ENCODE results near the gene MTOR. TPM values are rescaled to one million over a fixed set of nuclear protein-coding genes. Genes with fewer than 3 reads are reported as not detected.
A peak's percentile ranks its signal among the peaks of the same experiment; 100 is the strongest.
"Not testable (repeated sequence)": the region's sequence is repeated elsewhere in the genome, so short reads cannot be mapped to it uniquely, and the experiment has no call there.

Gene MTOR
- total RNA-seq, 6 experiments from 2014 or later, result 25.1 to 35.3 (median 32.4) TPM

GRCh38 chr1:11100149-11100493, 162.2 kb downstream of the MTOR start:
- WGBS (ENCODE audit: insufficient coverage, low coverage, low lambda C conversion rate, missing lambda C conversion rate), result 32% methylated on average over 12 of the region's 13 CpGs

DNA sequence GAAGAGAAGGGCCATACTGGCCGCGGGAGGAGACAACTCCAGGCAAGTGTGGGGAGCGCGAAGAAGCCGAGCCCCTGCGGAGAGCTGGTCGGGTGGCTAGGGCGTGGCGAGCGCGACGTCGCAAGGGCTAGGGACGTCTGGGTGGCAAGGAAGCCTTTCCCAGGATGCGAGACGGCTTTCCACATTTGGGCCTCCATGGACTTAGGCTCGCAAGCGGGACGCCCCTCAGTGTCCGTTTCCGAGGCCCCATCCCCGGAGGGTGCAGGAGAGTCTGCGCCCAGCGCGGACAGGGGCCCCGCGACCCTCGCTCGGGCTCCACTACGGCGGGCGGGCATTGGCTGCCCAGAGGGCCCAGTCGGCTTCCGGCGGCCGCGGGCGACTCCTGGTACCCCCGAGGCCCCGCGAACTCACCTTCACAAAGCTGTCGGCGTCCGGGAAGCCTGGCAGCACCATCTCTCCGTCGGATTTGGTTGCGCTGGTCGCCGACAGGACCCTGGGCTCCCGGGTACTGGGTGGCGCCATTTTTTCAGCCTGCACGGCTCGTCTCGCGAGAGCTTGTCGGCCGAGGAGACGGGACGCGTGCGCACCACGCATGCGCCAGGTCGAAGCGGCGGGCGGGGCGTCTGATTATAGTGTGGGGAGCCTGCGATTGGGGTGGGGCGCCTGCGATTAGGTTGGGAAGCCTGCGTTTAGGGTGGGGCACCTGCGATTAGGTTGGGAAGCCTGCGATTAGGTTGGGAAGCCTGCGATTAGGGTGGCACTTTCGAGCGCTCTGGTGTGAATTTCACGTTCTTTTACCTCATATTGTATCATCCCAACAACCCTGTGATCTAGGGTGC, 162.8 kb downstream of the MTOR start, which contains the start of gene EXOSC10:
TSS of gene EXOSC10 (minus strand) at position 560 of the 839 bp plus-strand sequence. CDS start at position 522, 38 bp downstream.
- DNase-seq (peak; percentile 95), ATAC-seq (peak; percentile 96 to 99 (median 98))
- intact Hi-C loops (cut with DNase I), result no loop called here
- 2% methylated on average over 11 of the region's 78 CpGs for WGBS (ENCODE audit: insufficient coverage, low coverage, low lambda C conversion rate, missing lambda C conversion rate)
- Histone ChIP-seq H3K4me1 (peaks cover 0 to 15% (median 2%) of the 10 kb centered on the region in 4 donors), H3K27ac (peak within 1 kb of the TSS; percentile 56 to 74 (median 67)), H3K9me3 (no peaks in the 10 kb centered on the region), H3K4me3 (peak within 1 kb of the TSS; percentile 85 to 100 (median 99)), H3K36me3 (peaks cover 0 to 25% (median 7%) of the 10 kb centered on the region in 4 donors), H3K27me3 (no peaks in the 10 kb centered on the region)
- no peak for TF ChIP-seq CTCF (IDR thresholded peaks at IDR 0.05)
- no peak for TF ChIP-seq POLR2A (IDR thresholded peaks at IDR 0.05)

More at GRCh38 chr1:11100149-11100493, 162.2 kb downstream of the MTOR start:
- no peaks in the 10 kb centered on the region for H3K9me3 ChIP-seq
- peak overlapping the region; percentile 56 to 74 (median 67) for H3K27ac ChIP-seq
- H3K36me3 ChIP-seq, result peaks cover 0 to 19% (median 6%) of the 10 kb centered on the region in 4 donors
- no peak for DNase-seq
- peaks cover 0 to 15% (median 2%) of the 10 kb centered on the region in 4 donors for H3K4me1 ChIP-seq
- no peak for ATAC-seq
- intact Hi-C loops (cut with DNase I), result no loop called here
- TF ChIP-seq CTCF (IDR thresholded peaks at IDR 0.05) (no peak), POLR2A (IDR thresholded peaks at IDR 0.05) (no peak)
- H3K4me3 ChIP-seq, result peak overlapping the region; percentile 85 to 100 (median 99)
- H3K27me3 ChIP-seq, result no peaks in the 10 kb centered on the region

- no peak for DNase-seq
- ATAC-seq, result no peak
- H3K4me3 ChIP-seq, result peak overlapping the region; percentile 85 to 100 (median 99)
- H3K9me3 ChIP-seq, result no peaks in the 10 kb centered on the region
- intact Hi-C loops (cut with DNase I), result no loop called here
- no peaks in the 10 kb centered on the region for H3K27me3 ChIP-seq
- peaks cover 0 to 15% (median 2%) of the 10 kb centered on the region in 4 donors for H3K4me1 ChIP-seq
- peaks cover 0 to 31% (median 9%) of the 10 kb centered on the region in 4 donors for H3K36me3 ChIP-seq
- WGBS (ENCODE audit: insufficient coverage, low coverage, low lambda C conversion rate, missing lambda C conversion rate), result 10% methylated on average over 5 of the region's 5 CpGs
- peak overlapping the region; percentile 56 to 74 (median 67) for H3K27ac ChIP-seq
- TF ChIP-seq CTCF (IDR thresholded peaks at IDR 0.05) (no peak), POLR2A (IDR thresholded peaks at IDR 0.05) (no peak)
These were observed 163.4 kb downstream of the MTOR start for GRCh38 chr1:11098931-11099309.

- ATAC-seq; H3K4me3 ChIP-seq; DNase-seq; H3K4me1 ChIP-seq; H3K27me3 ChIP-seq; intact Hi-C loops (cut with DNase I); H3K27ac ChIP-seq; H3K9me3 ChIP-seq: not testable (repeated sequence)
- 95% methylated on average over 3 of the region's 3 CpGs for WGBS (ENCODE audit: insufficient coverage, low coverage, low lambda C conversion rate, missing lambda C conversion rate)
- H3K36me3 ChIP-seq, result peaks cover 5 to 49% (median 23%) of the 10 kb centered on the region in 4 donors
These were observed 178.6 kb downstream of the MTOR start for GRCh38 chr1:11083784-11084183.

DNA sequence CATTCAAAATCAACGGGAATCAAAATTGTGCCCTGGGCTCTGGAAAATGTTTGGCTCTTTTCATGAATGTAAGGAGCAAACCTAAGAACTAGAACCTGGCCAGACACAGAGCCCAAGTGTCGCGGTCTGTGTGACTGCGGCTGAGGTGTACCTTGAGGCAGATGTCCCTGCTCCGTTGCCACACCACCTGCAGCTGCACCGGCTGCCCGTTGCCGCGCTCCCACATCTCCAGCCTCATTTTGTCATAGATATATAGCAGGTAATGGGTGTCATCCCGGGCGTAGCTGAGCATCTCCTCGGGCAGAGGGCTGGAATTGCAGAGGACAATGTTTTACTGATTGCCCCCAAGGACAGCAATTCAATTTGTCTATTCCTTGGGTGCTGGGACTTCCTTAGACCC, 181.4 kb downstream of the MTOR start:
- ATAC-seq (no peak), DNase-seq (peak in 1 of 3 donors; percentile 23)
- H3K36me3 ChIP-seq, result peaks cover 0 to 53% (median 16%) of the 10 kb centered on the region in 4 donors
- no peaks in the 10 kb centered on the region for H3K9me3 ChIP-seq
- H3K4me3 ChIP-seq, result no peak overlapping the region
- intact Hi-C loops (cut with DNase I), result no loop called here
- no peak overlapping the region for H3K27ac ChIP-seq
- WGBS (ENCODE audit: insufficient coverage, low coverage, low lambda C conversion rate, missing lambda C conversion rate), result 89% methylated on average over 12 of the region's 12 CpGs
- TF ChIP-seq POLR2A (IDR thresholded peaks at IDR 0.05) (no peak), CTCF (IDR thresholded peaks at IDR 0.05) (no peak)
- H3K4me1 ChIP-seq, result no peaks in the 10 kb centered on the region
- H3K27me3 ChIP-seq, result no peaks in the 10 kb centered on the region

Data from right lobe of liver (tissue), 6 donors.